Endothelial cell of hepatic sinusoid (primary cell): ENCODE results near the gene POLR1F.

ENCODE experiments used
- in situ Hi-C: cut with HindIII; loops from 2 replicates; pipeline ENCODE4 v1.10.0; 2017; ENCODE audit warnings: low sequenced_read_pairs

Gene POLR1F

GRCh38 chr7:19677180-19677579 is 31.7 kb downstream of the POLR1F start:
- in situ Hi-C loops = loop anchor here (10.0 kb wide), 1 partner anchor 1082 kb away; no protein-coding TSS in a partner anchor

GRCh38 chr7:19675816-19676215 is 33.0 kb downstream of the POLR1F start:
- in situ Hi-C loops = loop anchor here (10.0 kb wide), 1 partner anchor 1081 kb away; no protein-coding TSS in a partner anchor

- in situ Hi-C loops = loop anchor here (10.0 to 25.0 kb wide), 2 partner anchors 987 to 1080 kb away; no protein-coding TSS in a partner anchor
These were observed 34.4 kb downstream of the POLR1F start for GRCh38 chr7:19674266-19674960.

- in situ Hi-C loops = loop anchor here (10.0 to 25.0 kb wide), 2 partner anchors 984 to 1076 kb away; no protein-coding TSS in a partner anchor
These were observed 38.0 kb downstream of the POLR1F start for GRCh38 chr7:19670806-19671205.

- in situ Hi-C loops = loop anchor here (25.0 kb wide), 1 partner anchor 978 kb away; no protein-coding TSS in a partner anchor
These were observed 43.3 kb downstream of the POLR1F start for GRCh38 chr7:19665399-19666008.

- in situ Hi-C loops = loop anchor here (25.0 kb wide), 1 partner anchor 977 kb away; no protein-coding TSS in a partner anchor
These were observed 44.9 kb downstream of the POLR1F start for GRCh38 chr7:19663816-19664462.

GRCh38 chr7:19648791-19649190 is 60.0 kb downstream of the POLR1F start:
- in situ Hi-C loops = no loop called here
